ENCODE data around the gene NISCH. TPM values are rescaled to one million over a fixed set of nuclear protein-coding genes. Genes with fewer than 3 reads are reported as not detected.

The NISCH gene
- total and polyA plus RNA-seq, 2 of the 8 experiments (the other 6 are each of a cell fraction or from before 2014, with no cell fraction given) = 71.2 to 71.9 TPM

DNA sequence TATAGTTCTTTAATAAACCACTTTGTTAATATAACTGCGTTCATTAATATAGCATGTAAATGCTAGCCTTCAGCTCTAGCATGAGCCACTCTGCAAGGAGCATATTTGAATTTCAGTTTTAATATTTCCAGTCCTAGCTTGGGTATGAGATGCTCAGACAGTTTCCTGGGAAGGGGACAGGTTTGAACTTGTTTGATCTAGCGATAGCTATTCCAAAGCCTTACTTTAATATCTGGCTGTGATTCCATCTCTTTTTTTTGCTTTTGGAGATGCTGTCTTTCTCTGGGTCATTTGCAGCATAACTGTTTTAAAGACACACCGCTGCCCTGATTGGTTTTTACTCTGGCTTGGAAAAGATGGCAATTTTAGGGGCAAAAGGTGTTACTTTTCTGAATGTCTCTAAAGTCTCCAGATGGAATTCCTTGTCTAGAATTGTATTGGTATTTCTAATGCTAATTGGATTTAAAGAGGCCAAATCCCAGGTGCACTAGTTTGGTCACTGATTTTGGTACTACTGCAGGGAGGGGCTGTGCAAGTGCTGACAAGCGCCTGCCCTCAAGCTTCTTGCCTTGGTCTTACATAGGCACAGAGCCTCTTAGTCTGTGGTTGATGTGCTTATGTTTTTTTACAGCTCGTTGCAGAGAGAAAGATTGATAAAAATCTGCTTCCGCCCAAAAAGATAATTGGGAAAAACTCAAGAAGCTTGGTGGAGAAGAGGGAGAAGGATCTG lies 2.8 kb downstream of the NISCH start:
- Histone ChIP-seq H3K14ac (ENCODE audit: insufficient read length) (no peak overlapping the region), H3K23me2 (ENCODE audit: low read depth, low read length) (peaks cover 8% of the 10 kb centered on the region), H3K4ac (replicated peaks; ENCODE audit: insufficient read length, low read depth, low read length) (no peak overlapping the region), H4K5ac (ENCODE audit: insufficient read length, low read depth, low read length) (no peak overlapping the region), H3K9ac (replicated peaks in 1 of 4; ENCODE audit: extremely low read depth in 1 of 4, low read depth in 3 of 4, low read length in 3 of 4) (no peak overlapping the region), H2BK120ac (replicated peaks; ENCODE audit: low read depth, low read length) (no peak overlapping the region), H3K79me2 (ENCODE audit: control insufficient read depth in 1 of 2, insufficient read depth in 2 of 2, low read length in 2 of 2) (peaks cover 0 to 28% of the 10 kb centered on the region in 2 experiments; a peak in 2 of 4 replicates), H4K8ac (ENCODE audit: extremely low read depth, insufficient read depth, low read length) (no peak overlapping the region), H3K36me3 (ENCODE audit: control insufficient read depth in 2 of 4, insufficient read depth in 4 of 4, low read length in 3 of 4) (peaks cover 14 to 42% (median 20%) of the 10 kb centered on the region in 4 experiments), H2AFZ (ENCODE audit: low read length) (no peak overlapping the region), H3K4me1 (replicated peaks in 1 of 4; ENCODE audit: control insufficient read depth in 3 of 4, insufficient read depth in 4 of 4, low read length in 3 of 4) (peaks cover 0 to 20% (median 8%) of the 10 kb centered on the region in 4 experiments; a peak in 6 of 7 replicates), H2BK12ac (ENCODE audit: low read depth, low read length) (no peak overlapping the region), H4K91ac (replicated peaks; ENCODE audit: insufficient read length, low read length) (no peak overlapping the region), H2BK20ac (ENCODE audit: low read length) (no peak overlapping the region), H3K27ac (ENCODE audit: low read depth, low read length) (no peak overlapping the region), H3K4me3 (ENCODE audit: extremely low read depth in 1 of 4, insufficient read depth in 2 of 4, low read depth in 3 of 4, low read length in 4 of 4) (no peak overlapping the region), H4K20me1 (replicated peaks in 1 of 2; ENCODE audit: control insufficient read depth in 1 of 2, insufficient read depth in 2 of 2, low read length in 2 of 2) (no peaks in the 10 kb centered on the region), H2BK5ac (ENCODE audit: low read depth, low read length) (no peak overlapping the region), H3K56ac (replicated peaks; ENCODE audit: insufficient read length, low read depth, low read length) (no peak overlapping the region), H3K18ac (ENCODE audit: extremely low read depth, low read length) (no peak overlapping the region), H3K27me3 (replicated peaks in 1 of 4; ENCODE audit: control insufficient read depth in 3 of 4, extremely low read depth in 1 of 4, insufficient read depth in 3 of 4, low read length in 3 of 4) (no peaks in the 10 kb centered on the region), H3K9me3 (ENCODE audit: insufficient read depth in 2 of 2, low read depth in 1 of 2, low read length in 1 of 2) (no peaks in the 10 kb centered on the region), H3K23ac (ENCODE audit: insufficient read length) (no peak overlapping the region), H2BK15ac (ENCODE audit: low read length) (no peak overlapping the region), H3K79me1 (ENCODE audit: low read depth, low read length) (no peaks in the 10 kb centered on the region; the same call in 1 of the 2 replicates), H2AK5ac (ENCODE audit: low read depth, low read length) (no peak overlapping the region), H3K4me2 (ENCODE audit: insufficient read depth in 1 of 2, low read depth in 2 of 2, low read length in 2 of 2) (no peak overlapping the region)
- no peak for DNase-seq (ENCODE audit: low read depth in 1 of 2, low spot score in 2 of 2)
- ChIA-PET CTCF (ENCODE audit: partially characterized antibody) (interaction anchor here (0.7 to 5.9 kb wide), 9 partner anchors 8 to 73 kb away, joined by 3 to 45 read pairs (median 3); partner anchors contain the start of gene SEMA3G), POLR2A (ENCODE audit: partially characterized antibody) (interaction anchor here (1.2 to 2.5 kb wide), 4 partner anchors 10 to 60 kb away, joined by 4 to 7 read pairs (median 6); no protein-coding TSS in a partner anchor)
- WGBS, 2 experiments (ENCODE audit: extremely low coverage in 1 of 2, insufficient coverage in 1 of 2, insufficient read length in 1 of 2, insufficient replicate concordance in 2 of 2, low coverage in 1 of 2, low lambda C conversion rate in 2 of 2, missing lambda C conversion rate in 1 of 2) = 76% methylated on average over 6 of the region's 6 CpGs; no CpG with 5 or more reads in 1 of the 2 experiments
- no peak for FAIRE-seq
- no peak for TF ChIP-seq SP2 (IDR thresholded peaks at IDR 0.05; ENCODE audit: low read length)
- no peak for TF ChIP-seq JUND (IDR thresholded peaks at IDR 0.05; ENCODE audit: low read length)
- no peak for TF ChIP-seq FOSL1 (IDR thresholded peaks at IDR 0.05; ENCODE audit: insufficient read depth, low read depth, low read length)
- no peak for TF ChIP-seq RBBP5 (IDR thresholded peaks at IDR 0.05; ENCODE audit: borderline replicate concordance, low read depth, low read length)
- no peak for TF ChIP-seq POU5F1 (IDR thresholded peaks at IDR 0.05; ENCODE audit: low read depth, low read length)
- TF ChIP-seq SIN3A (conservative IDR thresholded peaks at IDR 0.05 in 1 of 2, IDR thresholded peaks at IDR 0.05 in 1 of 2; ENCODE audit: low read depth in 1 of 2, low read length in 2 of 2) = no peak
- TF ChIP-seq SIRT6 (IDR thresholded peaks at IDR 0.05; ENCODE audit: low read length) = no peak
- TF ChIP-seq E2F6 (IDR thresholded peaks at IDR 0.05) = no peak
- TF ChIP-seq YY1 (IDR thresholded peaks at IDR 0.05; ENCODE audit: low read depth, low read length) = no peak
- TF ChIP-seq CEBPB (IDR thresholded peaks at IDR 0.05; ENCODE audit: low read depth, low read length) = no peak
- TF ChIP-seq SAP30 (IDR thresholded peaks at IDR 0.05; ENCODE audit: insufficient read depth, insufficient replicate concordance, low read length) = no peak
- TF ChIP-seq TEAD4 (IDR thresholded peaks at IDR 0.05; ENCODE audit: low read depth, low read length) = no peak
- no peak for TF ChIP-seq SP1 (IDR thresholded peaks at IDR 0.05; ENCODE audit: low read depth, low read length)

Measured in H1 (cell line).